ENCODE data around the gene TENM4. TPM values are rescaled to one million over a fixed set of nuclear protein-coding genes. Genes with fewer than 3 reads are reported as not detected.

The TENM4 gene
- total and polyA plus RNA-seq, 4 donors: 24.8 to 70.5 (median 38.1) TPM

DNA sequence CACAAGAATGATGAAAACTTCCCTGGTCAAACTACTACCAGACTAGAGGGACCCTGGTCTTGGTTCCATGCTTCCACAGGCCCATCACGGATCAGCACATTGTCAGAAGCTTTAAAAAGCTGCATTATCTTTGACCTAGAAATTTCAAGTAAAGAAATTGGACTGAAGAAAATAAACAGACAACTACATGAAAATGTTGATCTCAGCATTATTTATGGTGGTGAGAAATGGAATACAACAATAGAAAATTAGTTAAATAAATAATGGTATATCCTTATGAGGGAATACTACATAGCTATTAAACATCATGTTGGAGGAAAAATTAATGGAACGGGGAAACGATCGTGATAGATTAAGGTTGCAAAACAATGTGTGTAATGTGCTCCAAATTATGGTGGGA, 13.7 kb downstream of the TENM4 start:
- H3K36me3 ChIP-seq (ENCODE audit: control insufficient read depth, insufficient read depth, low read length): no peaks in the 10 kb centered on the region
- DNase-seq (ENCODE audit: low read depth in 4 of 6, low spot score in 6 of 6): no peak
- no CpG with 5 or more reads among the region's 4 CpGs for WGBS (ENCODE audit: insufficient coverage)
- H3K4me1 ChIP-seq (ENCODE audit: control insufficient read depth, insufficient read depth, low read length): peaks cover 7% of the 10 kb centered on the region
- no peak overlapping the region for H3K27ac ChIP-seq (ENCODE audit: low read depth, low read length)
- no peaks in the 10 kb centered on the region for H3K27me3 ChIP-seq (ENCODE audit: control insufficient read depth, insufficient read depth, low read length)
- no peaks in the 10 kb centered on the region for H3K9me3 ChIP-seq (ENCODE audit: control insufficient read depth, insufficient read depth, low read length)
- no peak overlapping the region for H3K4me3 ChIP-seq (ENCODE audit: low read depth, low read length)

DNA sequence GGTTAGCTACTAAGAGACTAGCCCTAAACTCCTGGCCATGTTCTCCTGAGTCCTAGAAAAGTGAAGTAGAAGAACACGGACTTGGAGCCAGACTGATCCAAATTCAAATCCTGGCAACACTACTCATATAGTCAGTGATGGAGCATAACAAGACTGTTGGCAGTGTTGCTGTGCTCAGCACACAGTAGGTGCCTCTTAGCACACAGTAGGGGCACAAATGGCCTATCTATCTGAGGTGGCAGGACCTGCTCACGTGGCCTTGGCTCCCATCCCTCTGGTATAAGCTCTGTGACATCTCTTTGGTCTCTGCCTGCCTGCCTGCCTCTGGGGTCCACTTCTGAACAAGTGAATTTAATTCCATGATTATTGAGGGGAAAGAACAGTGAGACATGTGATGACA, 15.4 kb downstream of the TENM4 start:
- DNase-seq (ENCODE audit: low read depth in 4 of 6, low spot score in 6 of 6): no peak
- no peak overlapping the region for H3K27ac ChIP-seq (ENCODE audit: low read depth, low read length)
- H3K36me3 ChIP-seq (ENCODE audit: control insufficient read depth, insufficient read depth, low read length): no peaks in the 10 kb centered on the region
- no peak overlapping the region for H3K4me3 ChIP-seq (ENCODE audit: low read depth, low read length)
- WGBS (ENCODE audit: insufficient coverage): 95% methylated on average over 2 of the region's 2 CpGs
- no peaks in the 10 kb centered on the region for H3K9me3 ChIP-seq (ENCODE audit: control insufficient read depth, insufficient read depth, low read length)
- H3K27me3 ChIP-seq (ENCODE audit: control insufficient read depth, insufficient read depth, low read length): no peaks in the 10 kb centered on the region
- peaks cover 7% of the 10 kb centered on the region for H3K4me1 ChIP-seq (ENCODE audit: control insufficient read depth, insufficient read depth, low read length)

DNA sequence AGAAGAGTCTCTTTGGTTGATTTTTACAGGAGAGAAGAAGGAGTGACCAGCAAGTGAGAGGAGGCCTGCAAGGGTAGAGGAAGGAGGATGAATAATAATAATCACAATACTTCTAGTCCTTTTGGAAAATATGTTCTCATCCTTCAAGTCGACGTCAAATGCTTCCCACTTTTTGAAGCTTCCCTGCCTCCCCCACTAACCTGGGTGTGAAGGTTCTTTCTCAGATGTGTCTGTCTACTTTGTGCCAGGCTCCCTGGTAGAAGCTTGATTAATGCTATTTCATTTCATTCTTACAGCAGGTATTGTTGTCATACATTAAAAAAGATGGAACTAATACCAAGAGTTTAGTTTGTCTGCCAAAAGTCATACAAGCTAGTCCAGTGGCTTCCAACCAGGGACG, 17.1 kb downstream of the TENM4 start:
- Histone ChIP-seq H3K27ac (ENCODE audit: low read depth, low read length) (no peak overlapping the region), H3K4me3 (ENCODE audit: low read depth, low read length) (no peak overlapping the region), H3K27me3 (ENCODE audit: control insufficient read depth, insufficient read depth, low read length) (no peaks in the 10 kb centered on the region), H3K36me3 (ENCODE audit: control insufficient read depth, insufficient read depth, low read length) (no peaks in the 10 kb centered on the region), H3K9me3 (ENCODE audit: control insufficient read depth, insufficient read depth, low read length) (no peaks in the 10 kb centered on the region), H3K4me1 (ENCODE audit: control insufficient read depth, insufficient read depth, low read length) (peaks cover 4% of the 10 kb centered on the region)
- no peak for DNase-seq (ENCODE audit: low read depth in 4 of 6, low spot score in 6 of 6)
- no CpG with 5 or more reads among the region's 3 CpGs for WGBS (ENCODE audit: insufficient coverage)

DNA sequence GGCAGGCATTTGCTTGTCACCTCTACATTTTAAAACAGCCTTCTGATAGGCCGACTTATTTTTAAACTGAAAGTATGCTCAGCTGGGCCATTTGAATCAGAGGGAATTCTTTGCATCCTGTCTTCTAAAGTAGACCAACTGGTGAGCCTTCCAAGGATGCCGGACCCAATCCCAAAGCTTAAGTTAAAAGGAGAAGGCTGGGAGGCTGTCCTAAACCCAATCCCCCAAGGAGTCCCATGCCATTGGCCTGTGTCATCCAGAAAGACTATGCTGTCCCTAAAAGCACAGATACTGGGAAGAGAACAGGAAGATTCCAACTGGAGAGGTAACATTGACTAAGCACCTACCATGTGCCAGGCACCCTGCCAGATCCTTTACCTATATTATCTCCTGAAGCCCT, 18.0 kb downstream of the TENM4 start:
- Histone ChIP-seq H3K27me3 (ENCODE audit: control insufficient read depth, insufficient read depth, low read length) (no peaks in the 10 kb centered on the region), H3K9me3 (ENCODE audit: control insufficient read depth, insufficient read depth, low read length) (no peaks in the 10 kb centered on the region), H3K4me1 (ENCODE audit: control insufficient read depth, insufficient read depth, low read length) (peaks cover 4% of the 10 kb centered on the region), H3K36me3 (ENCODE audit: control insufficient read depth, insufficient read depth, low read length) (no peaks in the 10 kb centered on the region), H3K4me3 (ENCODE audit: low read depth, low read length) (no peak overlapping the region), H3K27ac (ENCODE audit: low read depth, low read length) (no peak overlapping the region)
- no peak for DNase-seq (ENCODE audit: low read depth in 4 of 6, low spot score in 6 of 6)
- WGBS (ENCODE audit: insufficient coverage): no CpG with 5 or more reads among the region's 2 CpGs

DNA sequence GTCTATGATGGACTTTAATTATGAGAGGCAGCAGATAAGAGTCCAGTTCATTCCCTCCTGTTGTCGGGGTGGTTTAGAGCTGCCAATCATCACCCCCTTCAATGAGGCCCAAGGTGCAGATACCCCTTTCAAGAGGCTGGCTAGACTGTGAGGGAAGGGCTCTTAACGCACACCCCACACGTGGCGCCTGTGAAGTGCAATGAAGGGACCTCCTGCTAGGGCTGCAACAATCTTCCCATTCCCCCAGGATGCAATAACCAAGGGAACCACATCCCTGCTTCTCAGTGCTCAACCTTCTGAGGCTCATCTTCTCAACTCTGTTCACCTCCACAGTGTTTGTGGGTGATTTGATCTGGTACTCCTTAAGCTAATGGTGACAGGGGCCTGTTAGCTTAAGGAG, 19.0 kb downstream of the TENM4 start:
- no peak for DNase-seq (ENCODE audit: low read depth in 4 of 6, low spot score in 6 of 6)
- Histone ChIP-seq H3K27ac (ENCODE audit: low read depth, low read length) (no peak overlapping the region), H3K36me3 (ENCODE audit: control insufficient read depth, insufficient read depth, low read length) (no peaks in the 10 kb centered on the region), H3K4me3 (ENCODE audit: low read depth, low read length) (no peak overlapping the region), H3K9me3 (ENCODE audit: control insufficient read depth, insufficient read depth, low read length) (no peaks in the 10 kb centered on the region), H3K4me1 (ENCODE audit: control insufficient read depth, insufficient read depth, low read length) (peaks cover 4% of the 10 kb centered on the region), H3K27me3 (ENCODE audit: control insufficient read depth, insufficient read depth, low read length) (no peaks in the 10 kb centered on the region)
- WGBS (ENCODE audit: insufficient coverage): 47% methylated on average over 3 of the region's 4 CpGs

DNA sequence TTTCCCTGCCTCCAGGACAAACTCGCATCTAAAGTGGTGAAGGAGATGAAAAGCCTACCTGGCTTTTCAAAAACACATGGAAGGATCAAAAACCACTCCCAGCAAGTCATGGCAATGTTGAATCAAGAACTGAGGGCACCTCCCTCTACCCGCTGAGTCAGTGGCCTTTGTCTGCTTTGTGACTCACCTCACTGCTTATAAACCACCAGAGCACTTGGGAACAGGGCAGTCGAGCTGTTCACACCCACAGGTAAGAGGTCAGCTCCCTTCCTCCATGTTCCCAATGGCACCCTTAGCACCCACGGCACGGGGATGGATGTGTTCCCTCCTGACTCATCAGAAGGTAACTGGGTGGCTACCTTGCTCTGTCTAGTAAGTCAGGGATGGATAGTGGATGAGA, 21.7 kb downstream of the TENM4 start:
- DNase-seq (ENCODE audit: low read depth in 4 of 6, low spot score in 6 of 6): no peak
- no peaks in the 10 kb centered on the region for H3K9me3 ChIP-seq (ENCODE audit: control insufficient read depth, insufficient read depth, low read length)
- H3K36me3 ChIP-seq (ENCODE audit: control insufficient read depth, insufficient read depth, low read length): peaks cover 2% of the 10 kb centered on the region
- H3K4me3 ChIP-seq (ENCODE audit: low read depth, low read length): no peak overlapping the region
- WGBS (ENCODE audit: insufficient coverage): 93% methylated on average over 3 of the region's 5 CpGs
- no peak overlapping the region for H3K27ac ChIP-seq (ENCODE audit: low read depth, low read length)
- H3K4me1 ChIP-seq (ENCODE audit: control insufficient read depth, insufficient read depth, low read length): peaks cover 8% of the 10 kb centered on the region
- H3K27me3 ChIP-seq (ENCODE audit: control insufficient read depth, insufficient read depth, low read length): no peaks in the 10 kb centered on the region

DNA sequence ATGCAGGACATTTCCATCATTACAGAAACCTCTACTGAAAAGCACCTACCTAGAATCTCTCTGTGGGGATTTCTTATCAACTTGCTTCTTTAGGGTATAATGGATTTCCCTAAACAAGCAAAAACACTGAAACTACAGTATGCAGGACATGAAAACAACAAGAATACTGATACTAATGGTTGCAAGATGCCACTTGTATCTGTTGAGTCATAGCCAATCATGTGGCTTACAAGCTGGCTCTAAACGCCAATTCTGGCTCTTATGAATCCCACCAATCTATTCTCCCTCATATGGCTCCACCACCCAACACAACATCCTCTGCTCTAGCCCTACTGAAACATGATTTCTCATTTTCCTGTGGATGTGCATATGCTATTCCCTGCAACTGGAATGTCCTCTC, 22.6 kb downstream of the TENM4 start:
- H3K4me1 ChIP-seq (ENCODE audit: control insufficient read depth, insufficient read depth, low read length): peaks cover 10% of the 10 kb centered on the region
- no peaks in the 10 kb centered on the region for H3K9me3 ChIP-seq (ENCODE audit: control insufficient read depth, insufficient read depth, low read length)
- DNase-seq (ENCODE audit: low read depth in 4 of 6, low spot score in 6 of 6): no peak
- 92% methylated on average over 1 of the region's 1 CpG for WGBS (ENCODE audit: insufficient coverage)
- H3K27ac ChIP-seq (ENCODE audit: low read depth, low read length): no peak overlapping the region
- H3K4me3 ChIP-seq (ENCODE audit: low read depth, low read length): no peak overlapping the region
- H3K27me3 ChIP-seq (ENCODE audit: control insufficient read depth, insufficient read depth, low read length): no peaks in the 10 kb centered on the region
- H3K36me3 ChIP-seq (ENCODE audit: control insufficient read depth, insufficient read depth, low read length): peaks cover 2% of the 10 kb centered on the region

DNA sequence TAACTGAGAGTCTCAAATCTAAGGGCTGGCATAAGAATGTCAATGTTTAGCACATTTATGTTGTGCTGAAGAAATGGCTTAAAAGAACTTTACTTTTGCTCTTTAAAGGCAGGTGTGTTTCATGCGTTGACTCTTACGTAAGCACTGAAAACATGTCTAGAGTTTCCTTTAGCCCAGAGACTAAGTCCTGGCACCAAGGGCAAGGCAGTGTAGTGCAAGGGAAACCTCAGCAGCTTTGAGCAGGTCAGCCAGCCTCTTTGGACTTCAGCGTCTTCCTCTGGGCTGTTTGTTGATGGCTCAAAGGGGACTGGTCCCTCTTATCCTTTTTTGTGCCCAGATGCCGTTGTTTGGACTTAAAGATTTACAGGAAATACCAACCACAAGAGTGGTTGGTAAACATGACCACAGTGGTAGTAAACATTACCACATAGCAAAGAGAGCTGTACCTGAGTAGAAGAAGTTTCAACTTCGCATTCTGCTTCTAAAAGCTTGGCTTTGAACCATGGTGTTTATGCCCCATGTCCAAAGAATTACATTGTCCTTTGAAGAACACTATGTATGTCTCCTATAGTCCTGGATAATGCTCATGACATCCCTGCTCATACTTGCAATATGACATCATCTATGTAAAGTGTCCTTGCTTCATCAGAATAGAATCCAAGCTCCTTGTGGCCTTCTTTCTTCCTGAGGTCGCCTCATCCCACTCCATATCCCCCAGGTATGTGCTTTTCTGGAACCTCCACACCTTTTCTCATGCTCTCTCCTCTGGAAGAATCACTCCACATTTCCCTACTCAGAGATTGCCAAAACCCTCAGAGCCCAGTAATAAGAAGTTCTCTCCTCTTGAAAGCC, 23.5 kb downstream of the TENM4 start:
- H3K27ac ChIP-seq (ENCODE audit: low read depth, low read length): no peak overlapping the region
- DNase-seq (ENCODE audit: low read depth in 4 of 6, low spot score in 6 of 6): no peak
- no peak overlapping the region for H3K4me3 ChIP-seq (ENCODE audit: low read depth, low read length)
- peaks cover 2% of the 10 kb centered on the region for H3K36me3 ChIP-seq (ENCODE audit: control insufficient read depth, insufficient read depth, low read length)
- H3K9me3 ChIP-seq (ENCODE audit: control insufficient read depth, insufficient read depth, low read length): no peaks in the 10 kb centered on the region
- no peaks in the 10 kb centered on the region for H3K27me3 ChIP-seq (ENCODE audit: control insufficient read depth, insufficient read depth, low read length)
- H3K4me1 ChIP-seq (ENCODE audit: control insufficient read depth, insufficient read depth, low read length): peaks cover 9% of the 10 kb centered on the region
- WGBS (ENCODE audit: insufficient coverage): 95% methylated on average over 4 of the region's 6 CpGs

DNA sequence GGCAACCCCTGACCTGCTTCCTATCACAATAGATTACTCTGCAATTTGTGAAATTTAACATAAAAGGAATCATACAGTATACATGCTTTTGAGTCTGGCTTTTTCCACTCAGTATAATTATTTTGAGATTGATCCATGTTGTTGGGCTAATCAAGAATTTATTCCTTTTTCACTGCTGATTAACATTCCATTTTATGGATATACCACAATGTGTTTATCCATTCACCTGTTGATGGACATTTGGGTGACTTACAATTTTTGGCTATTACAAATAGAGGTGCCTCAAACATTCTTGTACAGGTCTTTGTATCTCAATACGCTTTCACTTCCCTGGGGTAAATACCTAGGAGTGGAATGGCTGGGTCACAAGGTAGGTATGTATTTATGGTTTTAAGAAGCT, 24.9 kb downstream of the TENM4 start:
- no peak for DNase-seq (ENCODE audit: low read depth in 4 of 6, low spot score in 6 of 6)
- Histone ChIP-seq H3K36me3 (ENCODE audit: control insufficient read depth, insufficient read depth, low read length) (peaks cover 2% of the 10 kb centered on the region), H3K4me3 (ENCODE audit: low read depth, low read length) (no peak overlapping the region), H3K27ac (ENCODE audit: low read depth, low read length) (no peak overlapping the region), H3K4me1 (ENCODE audit: control insufficient read depth, insufficient read depth, low read length) (peaks cover 13% of the 10 kb centered on the region), H3K27me3 (ENCODE audit: control insufficient read depth, insufficient read depth, low read length) (no peaks in the 10 kb centered on the region), H3K9me3 (ENCODE audit: control insufficient read depth, insufficient read depth, low read length) (no peaks in the 10 kb centered on the region)
- 100% methylated on average over 1 of the region's 1 CpG for WGBS (ENCODE audit: insufficient coverage)

DNA sequence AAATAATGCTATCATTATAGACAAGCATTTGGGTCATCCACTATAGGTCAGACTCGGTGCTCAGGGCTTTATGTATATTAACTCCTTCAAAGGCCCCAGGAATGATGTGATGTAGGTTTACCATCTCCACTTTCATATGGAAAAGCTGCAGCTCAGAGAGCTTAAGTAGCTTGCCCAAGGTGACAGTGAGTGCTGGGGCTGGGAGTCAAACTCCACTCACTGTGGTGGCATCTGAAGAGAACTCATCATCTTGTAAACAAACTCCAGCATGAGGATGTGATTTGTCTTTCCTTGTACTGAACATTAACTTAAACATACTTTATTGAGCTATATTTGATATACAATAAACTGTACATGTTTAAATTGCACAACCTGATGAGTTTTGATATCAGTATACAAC, 25.4 kb downstream of the TENM4 start:
- H3K27me3 ChIP-seq (ENCODE audit: control insufficient read depth, insufficient read depth, low read length): no peaks in the 10 kb centered on the region
- H3K9me3 ChIP-seq (ENCODE audit: control insufficient read depth, insufficient read depth, low read length): no peaks in the 10 kb centered on the region
- H3K4me3 ChIP-seq (ENCODE audit: low read depth, low read length): no peak overlapping the region
- no peak overlapping the region for H3K27ac ChIP-seq (ENCODE audit: low read depth, low read length)
- H3K36me3 ChIP-seq (ENCODE audit: control insufficient read depth, insufficient read depth, low read length): peaks cover 2% of the 10 kb centered on the region
- H3K4me1 ChIP-seq (ENCODE audit: control insufficient read depth, insufficient read depth, low read length): peaks cover 13% of the 10 kb centered on the region
- no peak for DNase-seq (ENCODE audit: low read depth in 4 of 6, low spot score in 6 of 6)
- no CpG with 5 or more reads among the region's 1 CpG for WGBS (ENCODE audit: insufficient coverage)
